ENCODE results near the gene GLCCI1. TPM values are rescaled to one million over a fixed set of nuclear protein-coding genes. Genes with fewer than 3 reads are reported as not detected.

GLCCI1 gene
- total and polyA plus RNA-seq, 4 donors: 1.4 to 5.9 (median 4.3) TPM

DNA sequence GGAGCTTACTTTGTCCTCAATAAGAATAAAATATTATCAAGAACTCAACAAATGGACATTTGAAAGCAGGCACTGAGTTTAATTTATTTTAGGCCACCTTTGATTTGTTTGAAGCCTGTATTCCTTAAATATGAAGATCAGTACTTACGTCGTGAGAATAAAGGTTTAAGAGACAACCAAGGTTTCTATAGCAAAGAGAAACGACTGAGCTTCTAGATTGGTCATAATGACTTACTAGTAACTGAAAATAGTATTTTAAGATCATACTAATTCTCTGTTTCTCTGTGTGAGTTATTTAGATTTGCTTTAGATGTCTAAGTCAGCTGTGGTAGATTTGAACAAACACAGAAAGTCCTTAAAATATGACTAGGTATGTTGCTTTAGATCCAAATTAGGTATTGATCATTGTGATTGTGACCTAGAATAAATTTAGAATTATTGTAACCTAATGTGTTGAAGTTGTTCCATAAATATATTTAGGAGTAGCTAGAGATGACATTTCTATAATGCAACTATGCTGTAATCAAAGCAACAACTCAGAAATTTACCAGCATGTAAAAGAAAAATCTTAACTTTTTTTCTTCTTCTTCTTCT, 2.4 kb upstream of the GLCCI1 start:
- Histone ChIP-seq H3K4me3 (ENCODE audit: low read depth in 1 of 3, low read length in 3 of 3) (no peak overlapping the region), H3K4me1 (ENCODE audit: control insufficient read depth in 4 of 4, insufficient read depth in 4 of 4, low read length in 3 of 4) (peaks cover 0 to 12% (median 5%) of the 10 kb centered on the region in 4 donors), H3K36me3 (ENCODE audit: control insufficient read depth in 4 of 4, insufficient read depth in 3 of 4, low read depth in 1 of 4, low read length in 3 of 4) (no peaks in the 10 kb centered on the region), H3K9ac (ENCODE audit: low read depth in 1 of 2, low read length in 2 of 2) (no peak overlapping the region), H3K9me3 (ENCODE audit: control insufficient read depth in 4 of 4, low read length in 3 of 4) (no peaks in the 10 kb centered on the region), H3K27ac (ENCODE audit: low read depth in 1 of 2, low read length in 2 of 2) (no peak overlapping the region), H3K27me3 (ENCODE audit: control insufficient read depth in 4 of 4, insufficient read depth in 4 of 4, low read length in 3 of 4) (no peaks in the 10 kb centered on the region)
- TF ChIP-seq, protein P1, sequence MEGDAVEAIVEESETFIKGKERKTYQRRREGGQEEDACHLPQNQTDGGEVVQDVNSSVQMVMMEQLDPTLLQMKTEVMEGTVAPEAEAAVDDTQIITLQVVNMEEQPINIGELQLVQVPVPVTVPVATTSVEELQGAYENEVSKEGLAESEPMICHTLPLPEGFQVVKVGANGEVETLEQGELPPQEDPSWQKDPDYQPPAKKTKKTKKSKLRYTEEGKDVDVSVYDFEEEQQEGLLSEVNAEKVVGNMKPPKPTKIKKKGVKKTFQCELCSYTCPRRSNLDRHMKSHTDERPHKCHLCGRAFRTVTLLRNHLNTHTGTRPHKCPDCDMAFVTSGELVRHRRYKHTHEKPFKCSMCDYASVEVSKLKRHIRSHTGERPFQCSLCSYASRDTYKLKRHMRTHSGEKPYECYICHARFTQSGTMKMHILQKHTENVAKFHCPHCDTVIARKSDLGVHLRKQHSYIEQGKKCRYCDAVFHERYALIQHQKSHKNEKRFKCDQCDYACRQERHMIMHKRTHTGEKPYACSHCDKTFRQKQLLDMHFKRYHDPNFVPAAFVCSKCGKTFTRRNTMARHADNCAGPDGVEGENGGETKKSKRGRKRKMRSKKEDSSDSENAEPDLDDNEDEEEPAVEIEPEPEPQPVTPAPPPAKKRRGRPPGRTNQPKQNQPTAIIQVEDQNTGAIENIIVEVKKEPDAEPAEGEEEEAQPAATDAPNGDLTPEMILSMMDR (IDR thresholded peaks at IDR 0.05; ENCODE audit: low read depth, low read length, missing input control): no peak
- no peak for TF ChIP-seq GABPA (IDR thresholded peaks at IDR 0.05 in 1 of 2, conservative IDR thresholded peaks at IDR 0.05 in 1 of 2)
- TF ChIP-seq, protein P2, sequence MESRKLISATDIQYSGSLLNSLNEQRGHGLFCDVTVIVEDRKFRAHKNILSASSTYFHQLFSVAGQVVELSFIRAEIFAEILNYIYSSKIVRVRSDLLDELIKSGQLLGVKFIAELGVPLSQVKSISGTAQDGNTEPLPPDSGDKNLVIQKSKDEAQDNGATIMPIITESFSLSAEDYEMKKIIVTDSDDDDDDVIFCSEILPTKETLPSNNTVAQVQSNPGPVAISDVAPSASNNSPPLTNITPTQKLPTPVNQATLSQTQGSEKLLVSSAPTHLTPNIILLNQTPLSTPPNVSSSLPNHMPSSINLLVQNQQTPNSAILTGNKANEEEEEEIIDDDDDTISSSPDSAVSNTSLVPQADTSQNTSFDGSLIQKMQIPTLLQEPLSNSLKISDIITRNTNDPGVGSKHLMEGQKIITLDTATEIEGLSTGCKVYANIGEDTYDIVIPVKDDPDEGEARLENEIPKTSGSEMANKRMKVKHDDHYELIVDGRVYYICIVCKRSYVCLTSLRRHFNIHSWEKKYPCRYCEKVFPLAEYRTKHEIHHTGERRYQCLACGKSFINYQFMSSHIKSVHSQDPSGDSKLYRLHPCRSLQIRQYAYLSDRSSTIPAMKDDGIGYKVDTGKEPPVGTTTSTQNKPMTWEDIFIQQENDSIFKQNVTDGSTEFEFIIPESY (IDR thresholded peaks at IDR 0.05): no peak
- TF ChIP-seq, protein P3, sequence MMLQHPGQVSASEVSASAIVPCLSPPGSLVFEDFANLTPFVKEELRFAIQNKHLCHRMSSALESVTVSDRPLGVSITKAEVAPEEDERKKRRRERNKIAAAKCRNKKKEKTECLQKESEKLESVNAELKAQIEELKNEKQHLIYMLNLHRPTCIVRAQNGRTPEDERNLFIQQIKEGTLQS (IDR thresholded peaks at IDR 0.05): no peak
- TF ChIP-seq, protein P4, sequence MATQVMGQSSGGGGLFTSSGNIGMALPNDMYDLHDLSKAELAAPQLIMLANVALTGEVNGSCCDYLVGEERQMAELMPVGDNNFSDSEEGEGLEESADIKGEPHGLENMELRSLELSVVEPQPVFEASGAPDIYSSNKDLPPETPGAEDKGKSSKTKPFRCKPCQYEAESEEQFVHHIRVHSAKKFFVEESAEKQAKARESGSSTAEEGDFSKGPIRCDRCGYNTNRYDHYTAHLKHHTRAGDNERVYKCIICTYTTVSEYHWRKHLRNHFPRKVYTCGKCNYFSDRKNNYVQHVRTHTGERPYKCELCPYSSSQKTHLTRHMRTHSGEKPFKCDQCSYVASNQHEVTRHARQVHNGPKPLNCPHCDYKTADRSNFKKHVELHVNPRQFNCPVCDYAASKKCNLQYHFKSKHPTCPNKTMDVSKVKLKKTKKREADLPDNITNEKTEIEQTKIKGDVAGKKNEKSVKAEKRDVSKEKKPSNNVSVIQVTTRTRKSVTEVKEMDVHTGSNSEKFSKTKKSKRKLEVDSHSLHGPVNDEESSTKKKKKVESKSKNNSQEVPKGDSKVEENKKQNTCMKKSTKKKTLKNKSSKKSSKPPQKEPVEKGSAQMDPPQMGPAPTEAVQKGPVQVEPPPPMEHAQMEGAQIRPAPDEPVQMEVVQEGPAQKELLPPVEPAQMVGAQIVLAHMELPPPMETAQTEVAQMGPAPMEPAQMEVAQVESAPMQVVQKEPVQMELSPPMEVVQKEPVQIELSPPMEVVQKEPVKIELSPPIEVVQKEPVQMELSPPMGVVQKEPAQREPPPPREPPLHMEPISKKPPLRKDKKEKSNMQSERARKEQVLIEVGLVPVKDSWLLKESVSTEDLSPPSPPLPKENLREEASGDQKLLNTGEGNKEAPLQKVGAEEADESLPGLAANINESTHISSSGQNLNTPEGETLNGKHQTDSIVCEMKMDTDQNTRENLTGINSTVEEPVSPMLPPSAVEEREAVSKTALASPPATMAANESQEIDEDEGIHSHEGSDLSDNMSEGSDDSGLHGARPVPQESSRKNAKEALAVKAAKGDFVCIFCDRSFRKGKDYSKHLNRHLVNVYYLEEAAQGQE (IDR thresholded peaks at IDR 0.05): no peak
- TF ChIP-seq NR2F2 (IDR thresholded peaks at IDR 0.05): no peak
- TF ChIP-seq TAF1 (conservative IDR thresholded peaks at IDR 0.05): no peak
- no peak for TF ChIP-seq SP1 (IDR thresholded peaks at IDR 0.05)
- TF ChIP-seq HNF4G (IDR thresholded peaks at IDR 0.05): no peak
- TF ChIP-seq, protein P5, sequence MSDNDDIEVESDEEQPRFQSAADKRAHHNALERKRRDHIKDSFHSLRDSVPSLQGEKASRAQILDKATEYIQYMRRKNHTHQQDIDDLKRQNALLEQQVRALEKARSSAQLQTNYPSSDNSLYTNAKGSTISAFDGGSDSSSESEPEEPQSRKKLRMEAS (IDR thresholded peaks at IDR 0.05): no peak
- DNase-seq (ENCODE audit: low spot score): no peak
- 55% methylated on average over 3 of the region's 3 CpGs for WGBS

DNA sequence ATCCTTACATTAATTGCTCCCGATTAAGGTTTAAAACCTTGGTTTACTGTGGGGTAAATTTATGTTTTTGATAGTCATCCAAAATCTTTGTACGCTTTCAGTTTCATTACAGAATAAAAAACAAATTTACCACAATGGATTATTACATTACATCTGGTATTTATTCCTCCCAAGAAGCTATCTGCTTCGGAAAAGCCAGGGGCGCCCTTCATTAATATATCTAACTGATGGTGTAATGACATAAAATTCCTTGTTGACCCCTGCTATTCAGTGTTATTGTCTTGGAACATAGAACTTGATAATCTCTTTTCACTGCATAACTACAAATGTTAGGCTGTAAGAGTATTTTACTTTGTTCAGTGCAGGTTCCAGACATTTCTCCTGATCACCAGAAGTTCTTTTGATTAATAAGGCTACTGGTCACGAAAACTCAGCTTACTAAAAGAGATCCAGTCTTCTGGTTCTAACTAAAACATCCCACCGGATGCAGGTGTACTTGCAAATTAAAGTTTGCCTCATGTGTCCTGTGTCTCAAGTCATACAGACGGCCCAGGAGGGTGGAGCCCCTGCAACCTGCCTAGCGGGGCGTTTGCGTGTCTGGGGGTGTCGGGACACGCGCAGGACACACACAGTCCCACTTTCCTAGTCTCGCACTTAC, 581 bp upstream of the GLCCI1 start:
- DNase-seq (ENCODE audit: low spot score): no peak
- Histone ChIP-seq H3K27me3 (ENCODE audit: control insufficient read depth in 4 of 4, insufficient read depth in 4 of 4, low read length in 3 of 4) (no peaks in the 10 kb centered on the region), H3K36me3 (ENCODE audit: control insufficient read depth in 4 of 4, insufficient read depth in 3 of 4, low read depth in 1 of 4, low read length in 3 of 4) (no peaks in the 10 kb centered on the region), H3K9me3 (ENCODE audit: control insufficient read depth in 4 of 4, low read length in 3 of 4) (no peaks in the 10 kb centered on the region), H3K27ac (ENCODE audit: low read depth in 1 of 2, low read length in 2 of 2) (peak overlapping the region; percentile 89 to 99), H3K4me1 (ENCODE audit: control insufficient read depth in 4 of 4, insufficient read depth in 4 of 4, low read length in 3 of 4) (peaks cover 0 to 22% (median 8%) of the 10 kb centered on the region in 4 donors), H3K4me3 (ENCODE audit: low read depth in 1 of 3, low read length in 3 of 3) (peak overlapping the region; percentile 90 to 96 (median 94)), H3K9ac (ENCODE audit: low read depth in 1 of 2, low read length in 2 of 2) (peak overlapping the region; percentile 89 to 98)
- TF ChIP-seq, protein P3 (IDR thresholded peaks at IDR 0.05): no peak
- TF ChIP-seq, protein P5 (IDR thresholded peaks at IDR 0.05): peak; percentile 25
- TF ChIP-seq TAF1 (conservative IDR thresholded peaks at IDR 0.05) (peak; percentile 20), YY1 (IDR thresholded peaks at IDR 0.05) (no peak), EGR1 (IDR thresholded peaks at IDR 0.05; ENCODE audit: low read depth in 2 of 2) (no peak), FOXA2 (IDR thresholded peaks at IDR 0.05) (no peak), GABPA (IDR thresholded peaks at IDR 0.05 in 1 of 2, conservative IDR thresholded peaks at IDR 0.05 in 1 of 2) (no peak)
- WGBS: 3% methylated on average over 14 of the region's 14 CpGs

All from liver (tissue), 9 donors.